Urinary bladder (tissue), 4 donors: ENCODE results near the gene ZNF274. TPM values are rescaled to one million over a fixed set of nuclear protein-coding genes. Genes with fewer than 3 reads are reported as not detected.

ENCODE experiments used
- DNase-seq: peaks from one replicate; pipeline ENCODE4 v3.0.0-alpha.2; 2015; ENCODE audit errors: extremely low spot score
- H3K27ac ChIP-seq: one replicate; pipeline ENCODE4 v1.5.1; 2013; ENCODE audit warnings: low read depth, mild to moderate bottlenecking, moderate library complexity
- H3K36me3 ChIP-seq: one replicate; pipeline ENCODE4 v1.6.1; 2013; ENCODE audit warnings: mild to moderate bottlenecking, moderate library complexity; ENCODE audit not compliant: insufficient read depth
- H3K4me1 ChIP-seq: one replicate; pipeline ENCODE4 v1.6.1; 2013; ENCODE audit warnings: mild to moderate bottlenecking, moderate library complexity; ENCODE audit not compliant: insufficient read depth
- H3K4me3 ChIP-seq: one replicate; pipeline ENCODE4 v1.5.1; 2013; ENCODE audit warnings: low read depth, low read length
- WGBS: extraction: QIAGEN DNeasy Blood & Tissue Kit; methylation state at CpG from one replicate; pipeline ENCODE4 v1.1.7; 2013; 5-methylcytosine and 5-hydroxymethylcytosine counted together
- polyA plus RNA-seq: library from polyadenylated mRNA; stranded (reverse); fragments of 200-250 nt; gene quantifications from one replicate; pipeline ENCODE4 v1.2.3, GENCODE V29; 2013
- total RNA-seq: library from RNA; depleted of rRNA; stranded (reverse); fragments of >200 nt; gene quantifications from one replicate; pipeline ENCODE4 v1.2.3, GENCODE V29; 2014
- donor health status: healthy with polysubstance abuse.
- donor health status: healthy.

ZNF274 gene
- total and polyA plus RNA-seq, 2 donors = 18.9 to 32.1 TPM

GRCh38 chr19:58181902-58182576 lies 822 bp upstream of the ZNF274 start:
- peaks cover 8% of the 10 kb centered on the region for H3K36me3 ChIP-seq

GRCh38 chr19:58182577-58182988 lies 278 bp upstream of the ZNF274 start:
- DNase-seq = no peak
- H3K4me3 ChIP-seq = peak overlapping the region; percentile 74
- 4% methylated on average over 17 of the region's 17 CpGs for WGBS
- H3K27ac ChIP-seq = peak overlapping the region; percentile 92
- H3K36me3 ChIP-seq = peaks cover 11% of the 10 kb centered on the region
- no peaks in the 10 kb centered on the region for H3K4me1 ChIP-seq

More at GRCh38 chr19:58181902-58182576, 822 bp upstream of the ZNF274 start:
- Histone ChIP-seq H3K4me1 (no peaks in the 10 kb centered on the region), H3K27ac (no peak overlapping the region), H3K4me3 (no peak overlapping the region)
- 36% methylated on average over 4 of the region's 4 CpGs for WGBS
- no peak for DNase-seq

GRCh38 chr19:58183817-58184215 lies 955 bp downstream of the ZNF274 start:
- Histone ChIP-seq H3K4me1 (no peaks in the 10 kb centered on the region), H3K27ac (peak overlapping the region; percentile 92), H3K4me3 (peak overlapping the region; percentile 74), H3K36me3 (peaks cover 8% of the 10 kb centered on the region)
- 16% methylated on average over 13 of the region's 13 CpGs for WGBS
- peak; percentile 39 for DNase-seq

GRCh38 chr19:58196901-58197616 lies 14.2 kb downstream of the ZNF274 start:
- no peak overlapping the region for H3K4me3 ChIP-seq
- H3K27ac ChIP-seq = no peak overlapping the region
- no peak for DNase-seq
- no peaks in the 10 kb centered on the region for H3K4me1 ChIP-seq
- peaks cover 10% of the 10 kb centered on the region for H3K36me3 ChIP-seq
- WGBS = 72% methylated on average over 6 of the region's 6 CpGs

- H3K4me3 ChIP-seq = no peak overlapping the region
Observed at GRCh38 chr19:58203814-58204475, 21.1 kb downstream of the ZNF274 start.

GRCh38 chr19:58204566-58204965 lies 21.7 kb downstream of the ZNF274 start:
- 22% methylated on average over 15 of the region's 15 CpGs for WGBS
- no peak for DNase-seq
- H3K27ac ChIP-seq = no peak overlapping the region
- H3K4me1 ChIP-seq = no peaks in the 10 kb centered on the region
- H3K36me3 ChIP-seq = peaks cover 17% of the 10 kb centered on the region
- no peak overlapping the region for H3K4me3 ChIP-seq

More at GRCh38 chr19:58203814-58204475, 21.1 kb downstream of the ZNF274 start:
- WGBS = 11% methylated on average over 49 of the region's 49 CpGs
- H3K4me1 ChIP-seq = no peaks in the 10 kb centered on the region
- no peak overlapping the region for H3K27ac ChIP-seq
- no peak for DNase-seq
- H3K36me3 ChIP-seq = peaks cover 14% of the 10 kb centered on the region

- Histone ChIP-seq H3K27ac (no peak overlapping the region), H3K4me3 (no peak overlapping the region), H3K4me1 (no peaks in the 10 kb centered on the region), H3K36me3 (peaks cover 34% of the 10 kb centered on the region)
- over 99% methylated on average over 8 of the region's 8 CpGs for WGBS
- DNase-seq = no peak
Observed at GRCh38 chr19:58209577-58209976, 26.7 kb downstream of the ZNF274 start.

GRCh38 chr19:58212336-58213074 lies 29.6 kb downstream of the ZNF274 start:
- no peaks in the 10 kb centered on the region for H3K4me1 ChIP-seq
- peaks cover 22% of the 10 kb centered on the region for H3K36me3 ChIP-seq
- WGBS = 98% methylated on average over 17 of the region's 17 CpGs
- DNase-seq = no peak
- H3K4me3 ChIP-seq = no peak overlapping the region
- H3K27ac ChIP-seq = no peak overlapping the region

- no peak overlapping the region for H3K4me3 ChIP-seq
- H3K36me3 ChIP-seq = peaks cover 22% of the 10 kb centered on the region
- DNase-seq = no peak
- H3K27ac ChIP-seq = no peak overlapping the region
- no peaks in the 10 kb centered on the region for H3K4me1 ChIP-seq
- 98% methylated on average over 1 of the region's 1 CpG for WGBS
Observed at GRCh38 chr19:58213075-58213369, 30.2 kb downstream of the ZNF274 start.

GRCh38 chr19:58217069-58217481 lies 34.2 kb downstream of the ZNF274 start:
- Histone ChIP-seq H3K27ac (no peak overlapping the region), H3K4me3 (no peak overlapping the region), H3K4me1 (no peaks in the 10 kb centered on the region), H3K36me3 (peaks cover 2% of the 10 kb centered on the region)
- DNase-seq = no peak
- 42% methylated on average over 34 of the region's 34 CpGs for WGBS

GRCh38 chr19:58217607-58218391 lies 34.9 kb downstream of the ZNF274 start:
- no peak for DNase-seq
- Histone ChIP-seq H3K4me3 (no peak overlapping the region), H3K27ac (no peak overlapping the region), H3K36me3 (no peaks in the 10 kb centered on the region), H3K4me1 (no peaks in the 10 kb centered on the region)
- 96% methylated on average over 25 of the region's 25 CpGs for WGBS

GRCh38 chr19:58218899-58219298 lies 36.0 kb downstream of the ZNF274 start:
- WGBS = 46% methylated on average over 9 of the region's 9 CpGs
- no peaks in the 10 kb centered on the region for H3K36me3 ChIP-seq
- H3K27ac ChIP-seq = no peak overlapping the region
- H3K4me1 ChIP-seq = no peaks in the 10 kb centered on the region
- H3K4me3 ChIP-seq = no peak overlapping the region
- no peak for DNase-seq
